Motor neuron (in vitro differentiated cells): ENCODE results near the gene LPO. TPM values are rescaled to one million over a fixed set of nuclear protein-coding genes. Genes with fewer than 3 reads are reported as not detected.
A peak's percentile ranks its signal among the peaks of the same experiment; 100 is the strongest.

Experiments used
- ATAC-seq, 8 experiments: fragments of 200-7000 bp; cut with Tn5 transposase; replicated peaks in 6 of 8; 2 replicates each; pipeline ENCODE4 v1.8.0; 2021; ENCODE audit warnings: mild to moderate bottlenecking in 8 of 8, moderate library complexity in 8 of 8
- H3K27ac ChIP-seq, 2 donors: fragments of 250-450 bp; sonication (Bioruptor Pico); 2 replicates each; pipeline ENCODE4 v1.9.0; 2021; ENCODE audit warnings: antibody characterized with exemption in 2 of 2, mild to moderate bottlenecking in 2 of 2, moderate library complexity in 1 of 2
- H3K4me1 ChIP-seq, 2 donors: fragments of 250-450 bp; sonication (Bioruptor Pico); replicated peaks in 1 of 2; 2 replicates each; pipeline ENCODE4 v1.6.1; 2021; ENCODE audit warnings: antibody characterized with exemption in 2 of 2, mild to moderate bottlenecking in 2 of 2, moderate library complexity in 1 of 2
- H3K4me3 ChIP-seq, 5 donors: fragments of 250-450 bp; sonication (Bioruptor Pico); 2 replicates each; pipeline ENCODE4 v1.9.0; 2021; ENCODE audit warnings: antibody characterized with exemption in 5 of 5, mild to moderate bottlenecking in 5 of 5, moderate library complexity in 4 of 5
- WGBS, 10 experiments: fragments of 450-650 bp; shearing (Covaris generic); methylation state at CpG; one replicate each; pipeline ENCODE4 v1.0.0; 2022; 5-methylcytosine and 5-hydroxymethylcytosine counted together
- in situ Hi-C, 9 experiments: fragments of 400-800 bp; cut with MboI; loops; one replicate each; pipeline ENCODE4 v1.15.0; 2021; ENCODE audit warnings: low sequenced_read_pairs in 9 of 9, low pct_unique_long_range_greater_than_20kb in 2 of 9; ENCODE audit not compliant: unreplicated experiment in 9 of 9
- total RNA-seq, 8 experiments: library from RNA; unstranded; fragments of 300-600 nt; gene quantifications; 2 replicates each; pipeline versions ENCODE4 v1.2.3 to v1.2.4, GENCODE V29; 2022

The LPO gene
- total RNA-seq, 8 experiments from 2014 or later, result 0.08 to 1.2 (median 0.16) TPM; not detected in 1

DNA sequence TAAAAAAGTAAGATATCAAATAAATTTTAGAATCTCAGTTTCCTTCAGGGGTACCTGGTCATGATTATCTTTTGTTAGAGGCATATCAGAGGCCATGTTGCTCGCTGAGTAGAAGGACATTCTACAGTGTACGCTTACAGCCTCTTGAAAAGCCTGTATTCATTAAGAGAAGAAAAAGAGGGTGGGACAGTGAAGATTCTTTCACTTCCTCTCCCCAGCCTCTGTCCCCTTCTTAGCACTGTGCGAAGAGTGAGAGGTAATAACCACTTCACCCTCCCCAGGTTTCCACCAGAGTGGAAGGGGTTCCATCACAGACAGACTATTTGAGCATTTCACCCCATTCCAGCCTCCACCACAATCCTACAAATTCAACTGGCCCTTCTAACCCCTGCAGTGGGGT, 4.8 kb upstream of the LPO start:
- H3K27ac ChIP-seq, result no peak overlapping the region
- in situ Hi-C loops, result no loop called here
- H3K4me3 ChIP-seq, result no peak overlapping the region
- WGBS, 10 experiments, result 25 to 78% (median 60%) methylated on average over 1 to 3 of the region's 3 CpGs; no CpG with 5 or more reads in 2 of the 10 experiments
- H3K4me1 ChIP-seq, result no peaks in the 10 kb centered on the region
- no peak for ATAC-seq

GRCh38 chr17:58234512-58234911, 3.9 kb upstream of the LPO start:
- no peak for ATAC-seq
- no peaks in the 10 kb centered on the region for H3K4me1 ChIP-seq
- in situ Hi-C loops, result no loop called here
- H3K4me3 ChIP-seq, result no peak overlapping the region
- H3K27ac ChIP-seq, result no peak overlapping the region
- WGBS, 10 experiments, result 15 to 100% (median 67%) methylated on average over 1 to 3 of the region's 3 CpGs; no CpG with 5 or more reads in 3 of the 10 experiments

GRCh38 chr17:58235821-58236220, 2.6 kb upstream of the LPO start:
- in situ Hi-C loops, result no loop called here
- ATAC-seq, result no peak
- H3K27ac ChIP-seq, result no peak overlapping the region
- no peaks in the 10 kb centered on the region for H3K4me1 ChIP-seq
- 20 to 57% (median 43%) methylated on average over 1 of the region's 1 CpG; no CpG with 5 or more reads in 7 of the 10 experiments for WGBS, 10 experiments
- H3K4me3 ChIP-seq, result no peak overlapping the region

DNA sequence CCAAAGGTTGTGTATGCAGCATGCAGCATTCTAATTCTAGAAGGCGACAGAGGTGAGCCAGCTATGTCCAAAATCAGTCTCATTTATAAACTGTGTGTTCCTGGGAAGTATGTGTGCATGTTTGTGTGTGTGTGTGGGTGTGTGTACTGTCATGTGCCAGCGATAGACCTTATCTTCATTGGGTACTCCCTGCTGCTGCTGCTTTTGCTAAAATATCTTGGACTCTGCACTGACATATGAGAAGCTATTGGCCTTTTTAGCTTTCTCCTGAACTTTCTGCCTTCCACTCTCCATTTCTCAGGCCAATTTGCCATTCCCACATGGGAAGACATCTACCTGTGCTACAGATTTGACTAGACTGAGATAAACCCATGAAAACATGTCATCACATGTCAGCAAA, 2.0 kb upstream of the LPO start:
- ATAC-seq, result no peak
- Histone ChIP-seq H3K27ac (no peak overlapping the region), H3K4me3 (no peak overlapping the region), H3K4me1 (no peaks in the 10 kb centered on the region)
- in situ Hi-C loops, result no loop called here
- WGBS, 10 experiments, result 0 to 60% (median 44%) methylated on average over 1 to 2 of the region's 2 CpGs; no CpG with 5 or more reads in 5 of the 10 experiments

DNA sequence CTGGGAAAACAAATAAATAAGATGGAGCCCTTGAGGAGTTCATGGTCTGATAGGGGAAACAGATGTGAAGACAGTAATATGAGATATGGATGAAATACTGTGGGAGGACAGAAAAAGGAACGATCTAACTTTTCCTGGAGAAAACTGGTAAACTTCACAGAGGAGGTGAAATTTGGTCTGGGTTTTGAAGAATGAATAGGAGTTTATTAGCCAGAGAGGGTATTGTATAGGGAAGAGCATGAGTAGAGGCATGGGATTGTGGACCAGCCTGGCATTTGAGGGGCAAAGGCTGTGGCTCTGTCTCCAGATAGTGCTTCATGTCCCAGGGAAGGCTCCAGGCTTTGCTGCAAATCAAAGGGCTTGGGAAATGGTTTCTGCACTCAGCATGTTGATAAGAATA, 1.6 kb downstream of the LPO start:
- WGBS, 10 experiments, result 13 to 100% (median 60%) methylated on average over 1 of the region's 1 CpG; no CpG with 5 or more reads in 2 of the 10 experiments

DNA sequence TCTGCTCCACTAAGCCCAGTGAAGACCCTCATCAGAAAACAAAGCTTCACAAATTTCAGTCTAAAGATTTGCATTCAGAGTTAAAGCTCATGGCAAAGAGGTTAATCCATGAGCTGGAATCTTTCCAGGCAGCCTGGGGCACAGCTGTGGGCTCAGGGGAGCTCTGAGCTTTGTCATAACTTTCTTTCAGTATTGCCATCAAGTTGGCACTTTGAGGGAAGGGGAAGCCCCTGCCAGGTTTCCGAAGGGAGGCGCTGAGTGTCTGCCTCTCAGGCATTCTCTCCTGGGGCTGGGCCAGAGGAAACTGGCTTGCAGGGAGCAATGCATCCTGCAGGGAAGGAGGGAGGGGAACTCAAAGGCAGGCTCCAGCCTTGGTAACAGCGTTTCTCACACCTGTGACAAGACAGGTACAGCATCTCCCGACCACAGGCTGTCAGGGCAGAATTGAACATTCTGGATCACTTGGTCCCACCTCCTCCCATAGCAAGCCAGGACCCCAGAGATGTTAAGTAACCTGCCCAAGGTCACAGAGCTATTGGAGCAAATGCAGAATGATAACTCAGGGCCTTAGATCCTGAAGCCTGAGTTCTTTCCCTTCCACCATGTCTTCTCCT, 3.9 kb downstream of the LPO start:
- ATAC-seq, result peak in 1 of 8 experiments; percentile 29
- WGBS, 10 experiments, result 0 to 58% (median 0%) methylated on average over 1 to 2 of the region's 4 CpGs; no CpG with 5 or more reads in 3 of the 10 experiments
- no peak overlapping the region for H3K27ac ChIP-seq
- H3K4me1 ChIP-seq, result no peaks in the 10 kb centered on the region
- in situ Hi-C loops, result no loop called here
- no peak overlapping the region for H3K4me3 ChIP-seq

More for the DNA sequence above, 1.6 kb downstream of the LPO start:
- H3K4me1 ChIP-seq, result no peaks in the 10 kb centered on the region
- no peak overlapping the region for H3K4me3 ChIP-seq
- no peak overlapping the region for H3K27ac ChIP-seq
- ATAC-seq, result no peak
- in situ Hi-C loops, result no loop called here

DNA sequence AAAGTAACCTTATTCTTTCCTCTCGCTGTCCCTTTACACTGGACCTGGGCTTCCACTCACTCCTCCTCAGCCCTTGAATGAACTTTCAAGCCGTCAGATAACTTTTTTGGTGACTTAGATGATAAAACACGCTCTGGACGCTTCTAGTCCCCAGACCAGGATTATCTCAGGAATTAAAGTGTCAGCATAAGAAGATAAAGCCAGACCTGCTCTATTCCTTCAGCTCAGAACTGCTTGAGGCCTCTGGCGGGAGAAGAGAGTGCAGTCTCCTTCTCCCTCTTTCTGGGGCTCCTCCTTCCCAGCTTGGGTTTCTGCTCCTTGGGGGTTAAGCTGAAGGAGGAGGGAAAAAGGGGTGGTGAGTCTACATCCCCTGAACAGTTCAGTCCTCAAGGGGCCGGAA, 6.6 kb downstream of the LPO start:
- no peak for ATAC-seq
- 50 to 86% (median 73%) methylated on average over 1 to 5 of the region's 6 CpGs; no CpG with 5 or more reads in 4 of the 10 experiments for WGBS, 10 experiments
- in situ Hi-C loops, result no loop called here

DNA sequence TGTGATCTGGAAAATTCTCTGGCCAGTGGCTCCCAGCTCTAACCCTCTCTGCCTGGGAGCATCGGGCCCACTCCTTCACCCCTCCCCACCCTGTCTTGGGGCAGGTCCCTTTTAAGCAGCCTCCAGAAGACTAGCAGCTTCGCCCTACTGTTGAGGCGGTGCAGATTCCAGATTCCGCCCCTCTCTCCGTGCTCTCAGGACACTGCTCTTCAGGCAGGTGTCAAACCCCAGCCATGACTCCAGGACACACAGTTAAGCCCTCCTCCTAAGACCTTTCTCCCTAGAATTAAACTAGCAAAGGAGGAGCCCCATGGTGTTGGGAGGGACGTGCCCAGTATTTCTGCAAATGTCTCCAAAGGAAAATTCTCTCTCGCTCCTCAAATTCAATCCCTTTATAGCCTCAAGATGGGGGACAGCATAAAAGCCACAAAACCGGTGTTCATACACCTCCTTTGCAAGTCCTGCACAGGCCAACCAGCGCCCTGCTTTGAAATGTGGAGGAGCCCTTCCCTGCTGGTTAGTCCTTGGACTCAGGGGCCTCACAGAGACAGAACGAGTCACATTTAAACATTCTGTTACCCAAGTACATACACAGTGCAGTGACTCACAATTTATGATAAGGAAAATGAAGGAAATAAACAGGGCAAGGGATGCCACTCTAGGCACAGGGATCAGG, 7.2 kb downstream of the LPO start:
- no peak overlapping the region for H3K27ac ChIP-seq
- in situ Hi-C loops, result no loop called here
- no peak for ATAC-seq
- 40 to 71% (median 54%) methylated on average over 1 to 9 of the region's 10 CpGs; no CpG with 5 or more reads in 2 of the 10 experiments for WGBS, 10 experiments
- H3K4me3 ChIP-seq, result no peak overlapping the region
- H3K4me1 ChIP-seq, result peaks cover 2 to 4% of the 10 kb centered on the region in 2 donors

More for the DNA sequence above, 6.6 kb downstream of the LPO start:
- no peak overlapping the region for H3K27ac ChIP-seq
- H3K4me3 ChIP-seq, result no peak overlapping the region
- H3K4me1 ChIP-seq, result peaks cover 2 to 3% of the 10 kb centered on the region in 2 donors

DNA sequence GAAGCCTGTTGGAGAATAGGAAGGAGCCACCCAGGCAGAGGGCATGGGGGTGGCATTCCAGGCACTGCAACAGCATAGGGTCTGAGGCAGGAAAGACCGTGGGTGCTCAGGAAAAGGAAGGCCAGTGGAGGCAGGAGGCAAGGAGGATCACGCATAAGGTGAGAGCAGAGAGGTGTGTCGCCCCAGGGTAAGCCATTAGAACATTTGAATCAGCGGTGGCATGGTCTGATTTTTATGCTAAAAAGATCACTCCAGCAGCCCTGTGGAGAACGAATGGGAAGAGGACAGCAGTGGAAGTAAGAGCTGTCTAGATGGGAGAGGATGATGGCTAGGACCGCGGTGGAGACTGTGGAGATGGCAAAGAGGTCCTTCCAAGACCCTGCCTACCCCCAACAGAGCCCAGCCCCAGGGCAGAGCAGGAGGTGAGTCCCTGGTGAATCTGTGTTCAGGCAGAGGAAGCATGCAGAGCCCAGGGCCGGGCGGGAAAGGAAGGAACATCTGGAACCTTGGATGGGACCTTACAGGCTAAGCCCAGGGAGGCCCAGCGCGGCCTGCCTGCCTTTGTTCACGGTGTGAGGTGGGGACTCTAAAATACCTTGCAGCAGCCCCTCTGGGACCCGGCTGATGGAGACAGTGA, 7.8 kb downstream of the LPO start:
- no peak for ATAC-seq
- WGBS, 10 experiments, result 31 to 85% (median 70%) methylated on average over 1 to 4 of the region's 13 CpGs; no CpG with 5 or more reads in 3 of the 10 experiments
- H3K4me1 ChIP-seq, result peaks cover 2 to 4% of the 10 kb centered on the region in 2 donors
- in situ Hi-C loops, result no loop called here
- no peak overlapping the region for H3K27ac ChIP-seq
- H3K4me3 ChIP-seq, result no peak overlapping the region

DNA sequence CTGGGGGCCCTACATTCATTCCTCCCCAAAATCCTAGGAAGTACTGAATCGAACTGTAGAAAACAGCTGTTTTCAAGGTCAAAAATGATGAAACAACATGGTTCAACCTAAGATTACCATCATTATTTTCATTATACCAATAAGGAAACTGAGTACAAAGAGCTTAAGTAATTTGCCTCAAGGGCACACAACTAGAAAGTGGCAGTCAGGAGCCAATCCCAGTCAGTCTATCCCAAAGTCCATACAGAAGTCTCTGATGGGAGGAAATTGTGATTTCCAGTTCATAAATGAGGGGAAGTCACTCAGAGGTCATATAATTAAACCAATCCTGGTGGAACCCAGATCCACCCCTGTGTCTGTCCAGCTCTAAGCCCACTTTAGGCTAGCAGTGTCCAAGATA, 8.4 kb downstream of the LPO start:
- in situ Hi-C loops, result no loop called here

DNA sequence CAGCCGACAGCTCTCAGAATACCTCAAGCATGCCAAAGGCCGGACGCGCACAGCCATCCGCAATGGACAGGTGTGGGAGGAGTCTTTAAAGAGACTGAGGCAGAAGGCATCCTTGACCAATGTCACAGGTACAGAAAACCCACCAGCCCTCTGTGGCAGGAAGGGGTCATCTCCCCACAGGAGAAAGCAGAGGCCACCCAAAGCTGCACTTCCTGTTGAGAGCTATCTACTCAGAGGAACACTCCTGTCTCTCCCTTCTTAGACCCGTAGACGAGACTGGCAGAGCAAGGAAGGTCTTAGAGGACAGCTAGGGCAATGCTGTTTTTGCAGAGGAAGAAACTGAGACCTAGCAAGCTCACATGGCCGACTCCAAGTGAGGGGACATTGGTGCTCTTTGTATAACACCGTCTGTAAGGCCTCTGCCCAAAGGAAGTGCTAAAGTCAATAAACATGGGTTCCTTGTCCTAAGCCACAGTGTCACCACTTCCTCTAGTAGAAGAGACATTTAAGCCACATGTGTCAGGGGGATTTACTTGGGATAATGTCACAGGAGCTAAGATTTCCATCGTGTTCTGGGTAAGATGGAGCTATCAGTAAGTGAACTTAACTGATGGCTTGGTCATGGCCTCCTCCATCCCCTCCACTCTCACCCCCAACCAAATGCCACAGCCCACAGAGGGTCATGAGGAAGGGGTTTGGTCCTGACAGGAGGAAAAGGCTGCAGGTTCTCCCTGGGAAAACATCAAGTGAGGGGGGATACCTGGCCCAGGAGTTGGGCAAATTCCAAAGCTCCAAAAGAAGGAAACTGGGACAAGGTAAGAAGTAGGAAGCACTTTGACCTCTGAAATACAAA, 9.4 kb downstream of the LPO start:
- WGBS, 10 experiments, result 10 to 90% (median 84%) methylated on average over 2 to 6 of the region's 10 CpGs; no CpG with 5 or more reads in 2 of the 10 experiments
- no peak for ATAC-seq
- in situ Hi-C loops, result no loop called here
- Histone ChIP-seq H3K4me1 (peaks cover 2 to 4% of the 10 kb centered on the region in 2 donors), H3K4me3 (no peak overlapping the region), H3K27ac (no peak overlapping the region)

More for the DNA sequence above, 8.4 kb downstream of the LPO start:
- no peak for ATAC-seq
- Histone ChIP-seq H3K27ac (no peak overlapping the region), H3K4me1 (peaks cover 2 to 4% of the 10 kb centered on the region in 2 donors), H3K4me3 (no peak overlapping the region)
- WGBS, 10 experiments, result 20 to 88% (median 73%) methylated on average over 1 of the region's 1 CpG; no CpG with 5 or more reads in 6 of the 10 experiments

GRCh38 chr17:58248955-58249269, 10.5 kb downstream of the LPO start:
- 0 to 28% (median 20%) methylated on average over 1 to 9 of the region's 10 CpGs; no CpG with 5 or more reads in 7 of the 10 experiments for whole genome bisulfite sequencing, 10 experiments
- peak in 1 of 8 experiments; percentile 4 for ATAC-seq
- peak overlapping the region in 3 of 5 donors; percentile 39 to 43 (median 42) for H3K4me3 ChIP-seq
- in situ Hi-C loops, result no loop called here
- peaks cover 2 to 4% of the 10 kb centered on the region in 2 donors for H3K4me1 ChIP-seq
- H3K27ac ChIP-seq, result no peak overlapping the region
